ENCODE results near the gene YAE1. TPM values are rescaled to one million over a fixed set of nuclear protein-coding genes. Genes with fewer than 3 reads are reported as not detected.
A peak's percentile ranks its signal among the peaks of the same experiment; 100 is the strongest.

YAE1 gene
- total and polyA plus RNA-seq, 2 donors (not counting 1 experiment from before 2014, with no cell fraction given): 36.3 to 39.3 TPM

DNA sequence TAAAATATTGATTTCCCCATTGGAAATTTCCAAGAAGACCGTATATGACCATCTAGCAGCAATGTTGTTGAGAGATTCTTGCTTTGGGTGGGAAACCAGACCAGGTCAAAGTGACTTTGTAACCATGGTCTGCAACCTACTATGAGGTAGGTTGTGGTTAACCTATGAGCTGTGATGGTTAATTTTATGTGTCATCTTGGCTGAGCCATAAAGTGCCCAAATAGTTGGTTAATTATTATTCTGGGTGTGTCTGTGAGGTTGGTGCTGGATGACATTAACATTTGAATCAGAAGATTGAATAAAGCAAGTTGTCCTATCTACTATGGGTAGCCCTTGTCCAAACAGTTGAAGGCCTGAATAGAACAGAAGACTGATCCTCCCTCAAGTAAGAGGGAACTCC is 38.9 kb downstream of the YAE1 start:
- H3K4me3 ChIP-seq (replicated peaks in 1 of 4; ENCODE audit: control extremely low read depth in 1 of 4, insufficient read depth in 1 of 4, low read depth in 3 of 4, low read length in 4 of 4): no peak overlapping the region
- no peak overlapping the region for H3K4me2 ChIP-seq (ENCODE audit: extremely low read depth, insufficient read depth, low read length)
- peak overlapping the region; percentile 42 for H3K27ac ChIP-seq (ENCODE audit: insufficient read depth, low read length)
- no peaks in the 10 kb centered on the region for H3K9me3 ChIP-seq (ENCODE audit: control insufficient read depth, insufficient read depth, low read depth, low read length)
- no peaks in the 10 kb centered on the region for H3K27me3 ChIP-seq (ENCODE audit: control insufficient read depth, insufficient read depth, low read length)
- no peaks in the 10 kb centered on the region for H3K36me3 ChIP-seq (ENCODE audit: control insufficient read depth, insufficient read depth, low read length)
- peaks cover 6% of the 10 kb centered on the region for H3K4me1 ChIP-seq (ENCODE audit: control insufficient read depth, extremely low read depth, insufficient read depth, low read length)
- H3K79me2 ChIP-seq (ENCODE audit: control insufficient read depth, insufficient read depth, low read length): no peaks in the 10 kb centered on the region
- H2AFZ ChIP-seq (ENCODE audit: low read length): no peak overlapping the region
- peak in 1 of 2 donors; percentile 85 for DNase-seq (ENCODE audit: low read depth in 2 of 2)
- TF ChIP-seq EZH2 (IDR thresholded peaks at IDR 0.05; ENCODE audit: low read length, missing control alignments): no peak
- TF ChIP-seq, protein P1, sequence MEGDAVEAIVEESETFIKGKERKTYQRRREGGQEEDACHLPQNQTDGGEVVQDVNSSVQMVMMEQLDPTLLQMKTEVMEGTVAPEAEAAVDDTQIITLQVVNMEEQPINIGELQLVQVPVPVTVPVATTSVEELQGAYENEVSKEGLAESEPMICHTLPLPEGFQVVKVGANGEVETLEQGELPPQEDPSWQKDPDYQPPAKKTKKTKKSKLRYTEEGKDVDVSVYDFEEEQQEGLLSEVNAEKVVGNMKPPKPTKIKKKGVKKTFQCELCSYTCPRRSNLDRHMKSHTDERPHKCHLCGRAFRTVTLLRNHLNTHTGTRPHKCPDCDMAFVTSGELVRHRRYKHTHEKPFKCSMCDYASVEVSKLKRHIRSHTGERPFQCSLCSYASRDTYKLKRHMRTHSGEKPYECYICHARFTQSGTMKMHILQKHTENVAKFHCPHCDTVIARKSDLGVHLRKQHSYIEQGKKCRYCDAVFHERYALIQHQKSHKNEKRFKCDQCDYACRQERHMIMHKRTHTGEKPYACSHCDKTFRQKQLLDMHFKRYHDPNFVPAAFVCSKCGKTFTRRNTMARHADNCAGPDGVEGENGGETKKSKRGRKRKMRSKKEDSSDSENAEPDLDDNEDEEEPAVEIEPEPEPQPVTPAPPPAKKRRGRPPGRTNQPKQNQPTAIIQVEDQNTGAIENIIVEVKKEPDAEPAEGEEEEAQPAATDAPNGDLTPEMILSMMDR (conservative IDR thresholded peaks at IDR 0.05 in 1 of 2, IDR thresholded peaks at IDR 0.05 in 1 of 2; ENCODE audit: low read depth in 1 of 2, low read length in 2 of 2): no peak
- H4K20me1 ChIP-seq (ENCODE audit: control insufficient read depth, extremely low read depth, insufficient read depth, low read length): no peaks in the 10 kb centered on the region
- no peak overlapping the region for H3K9ac ChIP-seq (ENCODE audit: insufficient read depth, low read length)

DNA sequence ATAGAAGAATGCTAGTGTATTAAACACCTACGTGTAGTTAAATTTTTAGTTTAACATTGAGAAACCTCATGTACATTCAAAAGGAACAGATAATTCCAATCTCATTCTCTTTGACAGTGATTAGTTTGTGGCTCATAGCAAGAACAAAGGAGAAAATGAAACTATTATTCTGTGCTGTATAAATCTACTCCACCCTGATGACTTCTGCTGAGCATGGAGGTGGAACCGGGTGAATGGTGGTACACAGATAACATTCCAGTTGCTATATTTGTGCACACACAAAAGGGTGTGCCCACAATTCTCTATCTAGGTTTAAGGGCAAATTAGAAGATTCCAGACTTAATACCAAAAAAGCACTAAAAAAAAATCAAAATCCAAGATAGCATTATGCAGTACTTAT is 40.1 kb downstream of the YAE1 start:
- H3K27ac ChIP-seq (ENCODE audit: insufficient read depth, low read length): no peak overlapping the region
- H3K79me2 ChIP-seq (ENCODE audit: control insufficient read depth, insufficient read depth, low read length): no peaks in the 10 kb centered on the region
- H3K27me3 ChIP-seq (ENCODE audit: control insufficient read depth, insufficient read depth, low read length): no peaks in the 10 kb centered on the region
- H4K20me1 ChIP-seq (ENCODE audit: control insufficient read depth, extremely low read depth, insufficient read depth, low read length): no peaks in the 10 kb centered on the region
- peak overlapping the region; percentile 3 for H2AFZ ChIP-seq (ENCODE audit: low read length)
- no peak overlapping the region for H3K9ac ChIP-seq (ENCODE audit: insufficient read depth, low read length)
- no peak overlapping the region for H3K4me3 ChIP-seq (replicated peaks in 1 of 4; ENCODE audit: control extremely low read depth in 1 of 4, insufficient read depth in 1 of 4, low read depth in 3 of 4, low read length in 4 of 4)
- TF ChIP-seq EZH2 (IDR thresholded peaks at IDR 0.05; ENCODE audit: low read length, missing control alignments): no peak
- TF ChIP-seq, protein P1 (conservative IDR thresholded peaks at IDR 0.05 in 1 of 2, IDR thresholded peaks at IDR 0.05 in 1 of 2; ENCODE audit: low read depth in 1 of 2, low read length in 2 of 2): no peak
- no peaks in the 10 kb centered on the region for H3K9me3 ChIP-seq (ENCODE audit: control insufficient read depth, insufficient read depth, low read depth, low read length)
- H3K4me2 ChIP-seq (ENCODE audit: extremely low read depth, insufficient read depth, low read length): no peak overlapping the region
- DNase-seq (ENCODE audit: low read depth in 2 of 2): no peak
- H3K36me3 ChIP-seq (ENCODE audit: control insufficient read depth, insufficient read depth, low read length): no peaks in the 10 kb centered on the region
- peaks cover 6% of the 10 kb centered on the region for H3K4me1 ChIP-seq (ENCODE audit: control insufficient read depth, extremely low read depth, insufficient read depth, low read length)

DNA sequence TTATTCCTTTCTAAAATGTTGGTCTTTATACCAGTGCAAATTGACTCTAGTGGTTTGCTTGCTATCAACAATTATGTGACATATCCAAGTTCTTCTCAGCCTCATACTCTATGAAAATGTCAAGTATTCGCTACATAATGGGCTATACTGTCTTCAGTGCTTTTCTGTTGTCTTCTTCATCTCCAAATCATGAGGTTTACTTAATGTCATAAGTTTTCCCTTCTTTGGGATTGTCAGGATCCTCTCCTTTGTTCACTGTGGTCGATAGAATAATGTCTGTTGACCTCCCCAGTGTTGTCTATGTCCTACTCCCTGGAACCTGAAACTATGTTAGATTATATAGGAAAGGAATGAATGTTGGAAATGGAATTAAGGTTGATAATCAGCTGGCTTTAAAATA is 40.7 kb downstream of the YAE1 start:
- TF ChIP-seq, protein P1 (conservative IDR thresholded peaks at IDR 0.05 in 1 of 2, IDR thresholded peaks at IDR 0.05 in 1 of 2; ENCODE audit: low read depth in 1 of 2, low read length in 2 of 2): no peak
- no peak for TF ChIP-seq EZH2 (IDR thresholded peaks at IDR 0.05; ENCODE audit: low read length, missing control alignments)
- Histone ChIP-seq H3K27me3 (ENCODE audit: control insufficient read depth, insufficient read depth, low read length) (no peaks in the 10 kb centered on the region), H2AFZ (ENCODE audit: low read length) (no peak overlapping the region), H4K20me1 (ENCODE audit: control insufficient read depth, extremely low read depth, insufficient read depth, low read length) (no peaks in the 10 kb centered on the region), H3K9me3 (ENCODE audit: control insufficient read depth, insufficient read depth, low read depth, low read length) (no peaks in the 10 kb centered on the region), H3K36me3 (ENCODE audit: control insufficient read depth, insufficient read depth, low read length) (no peaks in the 10 kb centered on the region), H3K4me2 (ENCODE audit: extremely low read depth, insufficient read depth, low read length) (no peak overlapping the region), H3K9ac (ENCODE audit: insufficient read depth, low read length) (no peak overlapping the region), H3K4me3 (replicated peaks in 1 of 4; ENCODE audit: control extremely low read depth in 1 of 4, insufficient read depth in 1 of 4, low read depth in 3 of 4, low read length in 4 of 4) (no peak overlapping the region), H3K79me2 (ENCODE audit: control insufficient read depth, insufficient read depth, low read length) (no peaks in the 10 kb centered on the region), H3K4me1 (ENCODE audit: control insufficient read depth, extremely low read depth, insufficient read depth, low read length) (peaks cover 6% of the 10 kb centered on the region), H3K27ac (ENCODE audit: insufficient read depth, low read length) (no peak overlapping the region)
- no peak for DNase-seq (ENCODE audit: low read depth in 2 of 2)

Measured in fibroblast of lung (primary cell).